OCI-LY3 (cell line): ENCODE results near the gene GPR55.

Experiments
- H2AFZ ChIP-seq: fragments of 200-600, 300-600 bp; shearing (Covaris generic); 2 replicates; pipeline ENCODE4 v1.6.0; 2014; ENCODE audit warnings: antibody characterized with exemption, low read depth, low read length
- H3K27ac ChIP-seq: fragments of 200-600, 300-600 bp; sonication (generic); 2 replicates; pipeline ENCODE4 v1.5.1; 2014; ENCODE audit warnings: mild to moderate bottlenecking, low read length, moderate library complexity, mixed read lengths
- H3K27me3 ChIP-seq: fragments of 200-600, 300-600 bp; sonication (generic); 2 replicates; pipeline ENCODE4 v1.6.1; 2014; ENCODE audit warnings: low read depth, low read length, mixed read lengths
- H3K36me3 ChIP-seq: fragments of 200-600, 300-600 bp; sonication (generic); replicated peaks from 2 replicates; pipeline ENCODE3; 2014; ENCODE audit warnings: low read depth, low read length, mixed read lengths
- H3K4me1 ChIP-seq: fragments of 300-600, 200-600 bp; sonication (generic); 2 replicates; pipeline ENCODE4 v1.6.1; 2014; ENCODE audit warnings: low read length, mixed read lengths
- H3K4me2 ChIP-seq: fragments of 200-600, 300-600 bp; sonication (generic); 2 replicates; pipeline ENCODE4 v1.6.1; 2014; ENCODE audit warnings: low read length, mixed read lengths
- H3K4me3 ChIP-seq: fragments of 300-600, 200-600 bp; sonication (generic); 2 replicates; pipeline ENCODE4 v1.5.1; 2014; ENCODE audit warnings: antibody characterized with exemption, mild to moderate bottlenecking, low read length, moderate library complexity
- H3K79me2 ChIP-seq: fragments of 300-600, 200-600 bp; shearing (Covaris generic); 2 replicates; pipeline ENCODE4 v1.6.1; 2014; ENCODE audit warnings: mild to moderate bottlenecking, low read length, mixed read lengths
- H3K9ac ChIP-seq: fragments of 300-600, 200-600 bp; shearing (Covaris generic); 2 replicates; pipeline ENCODE4 v1.6.0; 2014; ENCODE audit warnings: mild to moderate bottlenecking, low read length, moderate library complexity
- H3K9me3 ChIP-seq: fragments of 200-600, 300-600 bp; shearing (Covaris generic); 2 replicates; pipeline ENCODE4 v1.6.1; 2014; ENCODE audit warnings: low read length, mixed read lengths; ENCODE audit not compliant: insufficient read depth
- H4K20me1 ChIP-seq: fragments of 200-600, 300-600 bp; sonication (generic); 2 replicates; pipeline ENCODE4 v1.6.1; 2016; ENCODE audit warnings: low read length, mixed read lengths; ENCODE audit not compliant: insufficient read depth
- CTCF ChIP-seq: fragments of 200-600, 300-600 bp; sonication (generic); IDR thresholded peaks from 2 replicates; pipeline ENCODE4 v1.5.1; 2014; ENCODE audit warnings: antibody characterized with exemption, low read length, low read depth
- EZH2phosphoT487 ChIP-seq: fragments of 200-600 bp; shearing (Covaris generic); IDR thresholded peaks from 2 replicates; pipeline ENCODE4 v1.6.1; 2018; ENCODE audit warnings: antibody characterized with exemption, mixed run types, low read depth

The GPR55 gene

GRCh38 chr2:230877116-230877758 is 47.8 kb downstream of the GPR55 start:
- Histone ChIP-seq H3K9me3 (no peaks in the 10 kb centered on the region), H3K4me1 (peaks cover 64% of the 10 kb centered on the region), H3K27ac (peak overlapping the region; percentile 72), H3K4me3 (no peak overlapping the region), H3K27me3 (no peaks in the 10 kb centered on the region), H3K36me3 (peaks cover 60% of the 10 kb centered on the region), H3K9ac (peak overlapping the region; percentile 22; the same call in 1 of the 2 replicates), H3K4me2 (peak overlapping the region; percentile 36), H4K20me1 (no peaks in the 10 kb centered on the region), H2AFZ (no peak overlapping the region), H3K79me2 (peaks cover 35% of the 10 kb centered on the region)
- TF ChIP-seq CTCF (no peak), EZH2phosphoT487 (no peak)

GRCh38 chr2:230875347-230876315 is 49.4 kb downstream of the GPR55 start:
- H4K20me1 ChIP-seq: no peaks in the 10 kb centered on the region
- H3K4me1 ChIP-seq: peaks cover 80% of the 10 kb centered on the region
- H3K36me3 ChIP-seq: peaks cover 65% of the 10 kb centered on the region
- no peak overlapping the region for H2AFZ ChIP-seq
- H3K9ac ChIP-seq: peak overlapping the region; percentile 100; the same call in 1 of the 2 replicates
- peak overlapping the region; percentile 96 for H3K4me2 ChIP-seq
- no peaks in the 10 kb centered on the region for H3K27me3 ChIP-seq
- TF ChIP-seq CTCF: no peak
- no peak for TF ChIP-seq EZH2phosphoT487
- peak overlapping the region; percentile 100; the same call in 1 of the 2 replicates for H3K4me3 ChIP-seq
- peaks cover 51% of the 10 kb centered on the region for H3K79me2 ChIP-seq
- no peaks in the 10 kb centered on the region for H3K9me3 ChIP-seq
- H3K27ac ChIP-seq: peak overlapping the region; percentile 99

- no peaks in the 10 kb centered on the region for H3K27me3 ChIP-seq
- no peak overlapping the region for H2AFZ ChIP-seq
- peaks cover 88% of the 10 kb centered on the region for H3K4me1 ChIP-seq
- peaks cover 58% of the 10 kb centered on the region for H3K79me2 ChIP-seq
- peak overlapping the region; percentile 100; the same call in 1 of the 2 replicates for H3K4me3 ChIP-seq
- H3K27ac ChIP-seq: peak overlapping the region; percentile 99
- peak overlapping the region; percentile 100 for H3K9ac ChIP-seq
- TF ChIP-seq CTCF (no peak), EZH2phosphoT487 (no peak)
- peaks cover 65% of the 10 kb centered on the region for H3K36me3 ChIP-seq
- peak overlapping the region; percentile 96 for H3K4me2 ChIP-seq
- no peaks in the 10 kb centered on the region for H3K9me3 ChIP-seq
- H4K20me1 ChIP-seq: no peaks in the 10 kb centered on the region
Measured at GRCh38 chr2:230874876-230875275, 50.2 kb downstream of the GPR55 start.

- Histone ChIP-seq H3K27me3 (no peaks in the 10 kb centered on the region), H2AFZ (no peak overlapping the region), H4K20me1 (no peaks in the 10 kb centered on the region), H3K9me3 (no peaks in the 10 kb centered on the region), H3K9ac (peak overlapping the region; percentile 100), H3K4me2 (peak overlapping the region; percentile 96), H3K4me3 (peak overlapping the region; percentile 100), H3K36me3 (peaks cover 64% of the 10 kb centered on the region), H3K4me1 (peaks cover 92% of the 10 kb centered on the region), H3K79me2 (peaks cover 63% of the 10 kb centered on the region), H3K27ac (peak overlapping the region; percentile 99)
- no peak for TF ChIP-seq CTCF
- TF ChIP-seq EZH2phosphoT487: no peak
Measured at GRCh38 chr2:230874456-230874855, 50.6 kb downstream of the GPR55 start.
